ENCODE data around the gene TMEM196.
A peak's percentile ranks its signal among the peaks of the same experiment; 100 is the strongest.

GRCh38 chr7:19747740-19748339 is 25.6 kb downstream of the TMEM196 start:
- TF ChIP-seq, protein P1, sequence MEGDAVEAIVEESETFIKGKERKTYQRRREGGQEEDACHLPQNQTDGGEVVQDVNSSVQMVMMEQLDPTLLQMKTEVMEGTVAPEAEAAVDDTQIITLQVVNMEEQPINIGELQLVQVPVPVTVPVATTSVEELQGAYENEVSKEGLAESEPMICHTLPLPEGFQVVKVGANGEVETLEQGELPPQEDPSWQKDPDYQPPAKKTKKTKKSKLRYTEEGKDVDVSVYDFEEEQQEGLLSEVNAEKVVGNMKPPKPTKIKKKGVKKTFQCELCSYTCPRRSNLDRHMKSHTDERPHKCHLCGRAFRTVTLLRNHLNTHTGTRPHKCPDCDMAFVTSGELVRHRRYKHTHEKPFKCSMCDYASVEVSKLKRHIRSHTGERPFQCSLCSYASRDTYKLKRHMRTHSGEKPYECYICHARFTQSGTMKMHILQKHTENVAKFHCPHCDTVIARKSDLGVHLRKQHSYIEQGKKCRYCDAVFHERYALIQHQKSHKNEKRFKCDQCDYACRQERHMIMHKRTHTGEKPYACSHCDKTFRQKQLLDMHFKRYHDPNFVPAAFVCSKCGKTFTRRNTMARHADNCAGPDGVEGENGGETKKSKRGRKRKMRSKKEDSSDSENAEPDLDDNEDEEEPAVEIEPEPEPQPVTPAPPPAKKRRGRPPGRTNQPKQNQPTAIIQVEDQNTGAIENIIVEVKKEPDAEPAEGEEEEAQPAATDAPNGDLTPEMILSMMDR (IDR thresholded peaks at IDR 0.05; ENCODE audit: borderline replicate concordance, extremely low read depth, low read length, poor library complexity, severe bottlenecking) = peak; percentile 54
- no peak for TF ChIP-seq EZH2 (IDR thresholded peaks at IDR 0.05; ENCODE audit: borderline replicate concordance, low read depth, low read length, severe bottlenecking)

Measured in DND-41 (cell line).